CD4-positive, alpha-beta T cell treated with Interleukin-10 for 1 hour (primary cell): ENCODE data around the gene ZBTB6.

Experiments used
- DNase-seq: peaks from one replicate; pipeline ENCODE4 v3.0.0-alpha.2; 2020

The ZBTB6 gene, protein sequence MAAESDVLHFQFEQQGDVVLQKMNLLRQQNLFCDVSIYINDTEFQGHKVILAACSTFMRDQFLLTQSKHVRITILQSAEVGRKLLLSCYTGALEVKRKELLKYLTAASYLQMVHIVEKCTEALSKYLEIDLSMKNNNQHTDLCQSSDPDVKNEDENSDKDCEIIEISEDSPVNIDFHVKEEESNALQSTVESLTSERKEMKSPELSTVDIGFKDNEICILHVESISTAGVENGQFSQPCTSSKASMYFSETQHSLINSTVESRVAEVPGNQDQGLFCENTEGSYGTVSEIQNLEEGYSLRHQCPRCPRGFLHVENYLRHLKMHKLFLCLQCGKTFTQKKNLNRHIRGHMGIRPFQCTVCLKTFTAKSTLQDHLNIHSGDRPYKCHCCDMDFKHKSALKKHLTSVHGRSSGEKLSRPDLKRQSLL

DNA sequence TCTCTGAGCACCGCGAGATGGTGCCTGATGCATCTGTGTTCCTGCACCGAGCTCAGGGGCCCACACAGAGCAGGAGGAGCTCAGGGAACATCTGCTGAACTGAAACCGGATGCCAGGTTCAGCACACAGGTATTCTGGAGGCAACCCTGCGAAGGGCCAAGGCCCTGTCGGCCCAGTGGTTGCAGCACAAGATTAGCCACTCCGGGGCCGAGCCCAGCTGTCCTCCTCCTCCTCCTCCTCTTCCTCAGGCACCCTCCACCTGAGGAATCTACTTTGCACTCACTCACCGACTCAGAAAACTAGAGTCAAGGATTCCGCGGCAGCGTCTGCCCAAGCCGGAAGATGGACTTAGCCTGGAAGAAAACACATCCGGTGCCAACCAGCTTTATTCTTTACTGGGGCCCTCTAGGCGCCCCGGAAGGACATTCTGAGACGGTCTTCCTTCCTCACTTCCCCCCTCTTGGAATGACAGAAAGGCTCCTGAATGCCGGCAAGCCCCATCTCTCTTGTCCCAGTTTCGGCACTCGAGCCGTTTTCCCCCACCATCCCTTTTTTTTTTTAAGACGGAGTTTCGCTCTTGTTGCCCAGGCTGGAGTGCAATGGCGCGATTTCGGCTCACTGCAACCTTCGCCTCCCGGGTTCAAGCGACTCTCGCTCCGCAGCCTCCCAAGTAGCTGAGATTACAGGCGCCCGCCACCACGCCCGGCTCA is at the start of gene ZBTB6:
Gene ZBTB6 (minus strand): TSS at position 360 of the 710 bp plus-strand sequence. CDS start 1,251 bp downstream, outside the sequence.
- peak; percentile 78 for DNase-seq

DNA sequence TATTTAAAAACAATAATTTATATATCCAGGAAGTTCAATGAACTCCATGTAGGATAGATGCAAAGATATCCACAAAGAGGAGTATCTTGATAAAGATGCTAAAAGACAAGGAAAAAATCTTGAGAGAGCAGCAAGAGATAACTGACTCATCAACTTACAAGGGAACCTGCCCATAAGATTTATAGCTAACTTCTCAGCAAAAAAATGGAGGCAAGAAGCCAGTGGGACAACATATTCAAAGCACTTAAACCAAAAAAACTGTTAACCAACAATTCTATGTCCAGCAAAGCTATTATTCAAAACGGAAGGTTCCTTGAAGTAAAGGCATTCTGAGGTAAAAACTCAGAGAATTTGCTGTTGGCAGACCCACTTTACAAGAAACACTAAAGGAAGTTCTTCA is 48.0 kb upstream of the ZBTB6 start:
- no peak for DNase-seq

DNA sequence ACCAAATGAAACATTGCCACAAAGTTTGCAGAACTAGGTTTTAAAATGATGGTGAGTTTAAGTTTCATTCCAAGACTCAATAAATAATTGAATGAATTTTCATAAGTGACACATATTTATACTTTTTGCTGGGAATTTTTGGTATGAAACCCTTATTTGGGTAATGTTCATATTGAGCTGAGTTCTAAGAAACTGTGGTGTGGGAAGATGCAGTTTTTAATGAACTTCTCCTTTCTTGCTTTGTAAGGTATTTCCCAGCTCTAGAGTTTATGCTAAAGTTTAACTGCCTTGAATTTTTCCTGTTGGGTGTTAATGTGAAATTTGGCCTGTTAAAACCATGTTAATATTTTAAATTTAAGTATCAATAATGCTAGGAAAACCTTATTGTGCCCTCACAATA is 42.8 kb upstream of the ZBTB6 start:
- DNase-seq, result no peak

DNA sequence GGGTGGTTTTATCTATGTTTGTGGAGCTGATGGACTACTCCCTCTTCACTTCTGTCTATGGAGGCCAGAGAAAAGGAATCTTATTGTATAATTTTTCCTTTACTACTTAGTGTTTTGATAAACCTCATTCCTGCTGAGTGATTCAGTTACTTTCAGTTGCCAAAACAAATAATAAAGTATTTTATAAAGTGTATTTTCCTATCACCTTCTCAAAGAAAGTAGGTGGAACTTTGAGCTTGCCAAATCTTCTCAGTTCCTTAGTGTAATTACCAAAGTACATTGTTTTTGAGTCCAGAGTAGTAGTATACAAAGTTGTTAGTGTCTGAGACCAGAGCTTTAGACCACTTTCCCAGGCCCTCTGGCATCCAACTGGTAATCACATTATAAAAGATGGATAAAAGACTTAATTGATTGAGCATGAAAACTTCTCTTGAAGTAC is 41.1 kb upstream of the ZBTB6 start:
- no peak for DNase-seq

DNA sequence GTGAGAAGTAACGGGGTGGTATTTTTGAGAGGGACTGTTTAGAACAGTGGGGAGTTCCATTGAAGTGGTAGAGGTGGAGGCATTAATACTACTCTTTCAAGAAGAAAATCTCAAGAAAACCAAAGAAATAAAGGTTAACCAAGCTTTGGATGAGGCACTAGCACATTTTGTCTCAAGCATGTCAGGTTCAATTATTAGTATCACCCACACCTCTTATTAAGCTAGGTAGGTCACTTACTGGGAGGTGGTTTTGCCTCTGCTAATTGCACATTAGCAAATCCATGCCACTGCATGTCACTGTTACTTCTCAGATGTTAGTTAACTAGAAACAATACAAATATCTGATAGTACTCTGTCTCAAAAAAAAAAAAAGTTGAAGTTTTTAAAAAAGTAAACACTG is 37.9 kb upstream of the ZBTB6 start:
- DNase-seq, result no peak

DNA sequence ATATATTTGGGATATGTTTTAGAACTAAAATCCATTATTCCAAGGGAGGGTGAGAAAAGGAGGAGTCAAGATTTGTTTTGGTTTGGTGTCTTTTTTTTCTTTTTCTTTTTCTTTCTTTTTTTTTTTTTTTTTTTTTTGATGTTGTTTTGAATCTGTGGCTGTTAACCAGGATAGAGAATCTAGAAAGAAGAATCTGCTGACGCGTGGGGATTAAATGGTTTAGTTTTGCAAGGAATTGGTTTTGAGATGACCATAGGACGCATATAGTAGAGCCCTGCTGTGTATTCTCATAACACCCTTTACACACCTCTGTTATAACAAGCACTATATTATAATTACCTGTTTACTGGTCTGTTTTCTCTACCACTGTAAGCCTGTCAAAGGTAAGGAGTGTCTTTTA is 37.1 kb upstream of the ZBTB6 start:
- DNase-seq, result no peak

DNA sequence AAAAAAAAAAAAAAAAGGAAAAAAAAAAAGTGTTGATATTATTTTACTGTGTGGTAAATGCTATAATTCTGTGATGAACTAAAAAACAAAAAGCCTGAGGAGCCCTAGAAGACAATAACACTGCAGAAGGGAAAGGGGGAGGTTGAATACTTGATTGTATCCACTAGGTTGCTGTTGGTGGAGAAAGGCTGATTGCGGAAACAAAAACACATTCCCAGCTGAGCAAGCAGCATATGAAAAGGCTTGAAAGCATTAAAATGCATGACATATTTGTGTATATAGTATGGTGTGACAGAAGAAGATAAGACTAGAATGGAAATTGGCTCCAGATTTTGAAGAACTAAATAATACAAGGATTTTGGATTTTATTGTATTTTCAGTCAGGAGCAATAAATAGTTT is 36.6 kb upstream of the ZBTB6 start:
- DNase-seq, result no peak

DNA sequence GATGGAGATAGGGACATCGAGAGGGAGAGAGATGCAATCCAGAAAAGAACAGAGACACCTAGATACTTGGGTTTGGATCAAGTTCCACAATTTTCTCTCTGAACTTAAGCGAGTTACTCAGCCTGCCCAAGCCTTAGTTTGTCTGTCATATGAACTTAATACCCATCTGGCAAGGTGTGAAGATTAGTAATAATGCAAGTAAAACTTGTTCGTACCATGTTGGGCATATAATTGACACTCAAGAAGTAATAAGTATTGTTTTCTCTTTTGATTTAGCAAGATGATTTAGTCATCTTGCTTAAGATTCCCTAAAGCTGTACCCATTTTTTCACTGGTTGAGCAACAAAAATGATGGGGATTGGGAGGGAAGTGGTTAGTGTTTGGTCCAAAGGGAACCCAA is 35.2 kb upstream of the ZBTB6 start:
- no peak for DNase-seq

DNA sequence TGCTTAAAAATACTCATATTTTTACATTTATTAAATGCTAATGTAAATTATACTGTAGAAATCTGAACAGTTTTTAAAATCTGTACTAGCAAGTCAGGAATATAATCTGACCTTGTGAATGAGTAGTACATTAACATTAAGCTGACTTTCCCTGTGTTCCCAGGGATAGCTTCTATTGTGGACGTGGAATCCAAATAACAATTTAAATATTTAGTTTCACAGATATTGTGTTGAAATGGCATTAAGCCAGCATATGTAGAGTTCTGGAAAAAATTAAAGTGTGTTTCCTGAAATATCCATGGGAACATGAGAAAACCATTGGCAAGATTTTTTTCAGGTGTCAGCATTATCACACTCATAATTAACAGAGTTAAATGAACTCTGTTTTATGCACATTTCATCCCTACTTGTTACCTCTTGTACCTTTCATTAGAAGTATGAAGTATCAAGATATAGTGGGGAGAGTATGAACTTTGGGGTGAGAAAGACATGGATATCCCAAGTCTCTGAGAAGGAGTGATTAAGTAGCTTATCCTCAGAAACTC is 33.4 kb upstream of the ZBTB6 start:
- no peak for DNase-seq

DNA sequence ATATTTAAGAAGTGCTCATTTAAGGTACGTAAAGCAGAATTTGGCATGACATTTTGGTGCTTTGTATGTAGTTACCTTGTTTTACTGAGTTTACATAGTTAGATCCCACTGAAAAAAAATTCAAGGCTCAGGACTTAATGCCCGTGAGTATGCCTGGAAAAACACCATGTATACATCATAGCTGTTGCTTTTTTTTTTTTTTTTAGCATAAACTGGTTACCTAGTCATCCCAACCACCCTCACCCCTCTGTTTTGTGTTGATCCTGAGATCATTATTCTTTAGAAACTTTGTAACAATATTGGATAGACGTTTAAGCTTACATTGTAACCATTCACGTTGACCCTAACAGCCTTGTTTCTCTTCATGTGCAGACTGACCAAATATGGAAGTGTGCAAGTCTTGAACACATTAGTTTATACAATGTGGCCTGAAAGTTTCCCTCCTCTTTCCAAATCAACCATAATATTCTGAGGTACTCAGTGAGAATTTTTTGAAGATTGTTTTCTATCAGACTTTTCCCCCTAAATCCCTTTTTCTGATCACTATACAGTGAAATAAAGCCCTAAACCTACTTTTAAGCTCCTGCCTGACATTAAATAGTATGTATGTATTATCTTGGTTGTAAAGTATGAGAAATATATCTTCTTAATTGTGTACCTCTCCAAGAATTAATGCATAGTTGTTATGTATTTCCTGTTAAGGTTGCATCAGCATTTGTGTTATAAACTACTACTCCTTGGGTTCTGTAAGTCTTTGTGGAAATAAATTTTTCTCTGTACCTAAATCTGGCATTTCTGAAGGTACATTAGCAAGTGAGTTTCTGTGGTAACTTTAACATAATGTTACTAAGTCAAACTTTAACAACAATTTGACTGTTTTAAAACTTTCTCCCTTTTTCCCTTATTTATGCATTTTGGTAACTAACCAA is 32.1 kb upstream of the ZBTB6 start:
- DNase-seq, result no peak

DNA sequence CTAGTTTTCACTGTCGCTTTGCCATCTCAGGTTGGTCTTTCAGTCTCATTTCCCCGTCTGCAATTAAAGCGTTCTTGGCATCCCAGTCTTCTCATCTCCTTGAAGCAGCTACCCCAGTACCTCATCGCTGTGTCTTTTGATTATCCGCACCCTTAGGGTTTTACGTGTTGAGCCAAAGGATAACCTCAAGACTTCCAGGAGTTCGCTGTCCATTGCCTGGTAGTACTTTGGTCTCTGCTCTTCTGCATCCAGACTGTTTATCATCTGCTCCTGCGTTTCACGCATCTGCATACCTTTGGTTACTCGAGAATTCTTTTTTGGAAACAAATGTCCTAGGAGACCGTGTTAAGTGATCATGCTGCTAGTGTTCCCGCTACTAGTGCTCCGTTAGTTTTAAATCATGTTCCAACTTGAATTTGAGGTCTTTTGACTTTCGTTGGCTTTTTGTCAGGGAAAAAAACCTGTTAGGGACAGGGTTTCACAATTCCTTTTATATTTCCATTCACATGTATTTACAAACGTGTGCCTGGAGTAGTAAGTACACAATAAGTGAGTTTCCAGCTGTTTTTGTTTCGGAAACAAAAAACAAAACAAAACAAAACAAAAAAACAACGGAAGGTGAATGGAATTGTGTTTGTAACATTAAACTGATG is 28.6 kb upstream of the ZBTB6 start:
- DNase-seq, result no peak

DNA sequence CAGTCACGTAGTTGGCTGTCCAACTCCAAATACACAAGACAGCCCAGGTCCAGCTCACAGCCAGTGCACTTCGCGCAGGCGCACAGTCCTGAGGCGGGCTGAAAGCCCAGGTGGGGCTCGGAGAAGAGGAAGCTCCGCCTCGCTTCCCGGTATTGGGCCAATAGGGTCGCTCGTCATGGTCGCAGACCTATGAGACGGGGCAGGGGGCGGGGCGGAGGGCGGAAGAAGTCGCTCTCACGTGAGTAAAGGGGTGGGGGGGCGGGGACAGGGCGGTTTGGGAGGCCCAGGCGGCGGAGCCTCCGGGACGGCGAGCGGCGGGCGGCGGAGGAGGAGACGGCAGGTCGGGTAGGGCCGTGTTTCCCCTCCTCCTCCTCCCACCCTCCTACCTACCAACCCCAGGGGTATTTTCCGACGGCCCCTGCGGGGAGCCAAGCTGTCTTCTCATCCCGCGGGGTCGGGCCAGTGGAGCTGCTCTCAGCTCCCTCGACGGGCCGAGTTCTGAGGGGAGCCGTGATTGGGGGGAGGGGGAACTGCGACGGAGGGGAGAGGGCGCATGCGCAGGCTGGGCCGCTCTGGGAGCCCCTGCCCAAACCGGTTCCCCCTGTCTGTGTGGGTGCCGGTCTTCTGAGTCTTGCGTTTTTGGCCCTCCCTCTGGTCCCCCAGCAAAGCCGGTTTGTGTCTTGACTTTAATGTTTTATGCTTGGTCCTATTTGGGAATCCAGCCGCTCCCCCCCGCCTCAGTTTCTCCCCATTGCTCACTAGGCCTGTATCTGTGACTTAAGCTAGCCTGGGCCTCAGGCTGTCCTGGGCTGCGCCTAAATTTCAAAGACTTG is 27.8 kb upstream of the ZBTB6 start, which contains the start of gene RABGAP1:
Gene RABGAP1 (plus strand): TSS at position 272 of the 833 bp plus-strand sequence. CDS start 16,040 bp downstream, outside the sequence.
- peak; percentile 98 for DNase-seq

DNA sequence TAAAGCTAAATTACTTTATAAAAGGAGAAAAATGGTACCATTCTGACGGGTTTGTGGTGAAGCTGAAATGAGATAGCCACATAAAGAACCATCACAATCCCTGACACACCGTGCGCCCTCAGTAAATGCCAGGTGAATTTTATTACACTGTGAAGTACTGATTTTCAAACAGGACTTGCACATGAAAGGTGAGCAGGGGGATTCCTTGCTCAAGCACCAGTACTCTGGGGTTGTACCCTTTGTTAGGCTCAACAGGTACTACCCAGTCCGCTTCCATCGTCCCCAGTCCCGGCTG is 27.3 kb upstream of the ZBTB6 start:
- DNase-seq, result no peak

DNA sequence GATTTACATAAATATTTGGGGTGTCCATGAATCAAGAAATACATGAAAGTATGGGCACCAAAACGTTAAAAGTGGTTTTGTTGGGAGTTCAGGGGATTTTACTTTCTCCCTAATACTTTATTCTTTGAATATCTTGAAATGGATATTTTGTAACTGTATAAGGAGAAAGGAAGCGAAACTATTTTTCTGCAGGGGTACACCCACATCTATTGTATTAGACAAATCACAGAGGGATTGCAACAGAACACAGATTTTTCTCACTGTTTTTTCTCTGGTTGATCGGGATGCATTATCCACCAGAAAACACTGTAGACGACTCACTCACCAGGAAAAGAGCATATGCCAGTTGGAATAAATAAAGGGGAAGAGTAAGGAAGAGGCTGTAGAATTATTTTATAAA is 26.5 kb upstream of the ZBTB6 start:
- DNase-seq, result no peak

DNA sequence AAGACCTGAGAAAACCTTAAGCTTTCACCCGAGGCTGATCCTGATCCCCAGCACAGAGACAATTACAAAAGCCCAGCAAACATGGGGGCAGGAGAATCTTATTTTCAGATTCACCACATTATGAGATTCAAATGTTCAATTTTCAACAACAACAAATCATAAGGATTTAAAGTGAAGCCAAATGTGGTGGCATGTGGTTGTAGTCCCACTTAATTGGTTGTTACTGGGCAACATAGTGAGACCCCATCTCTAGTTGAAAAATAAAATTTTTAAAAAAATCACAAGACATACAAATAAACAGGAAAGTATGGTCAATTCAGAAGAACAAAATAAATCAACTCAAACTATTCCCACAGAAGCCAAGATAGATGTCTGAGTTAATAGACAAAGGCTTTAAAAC is 23.8 kb upstream of the ZBTB6 start:
- no peak for DNase-seq

DNA sequence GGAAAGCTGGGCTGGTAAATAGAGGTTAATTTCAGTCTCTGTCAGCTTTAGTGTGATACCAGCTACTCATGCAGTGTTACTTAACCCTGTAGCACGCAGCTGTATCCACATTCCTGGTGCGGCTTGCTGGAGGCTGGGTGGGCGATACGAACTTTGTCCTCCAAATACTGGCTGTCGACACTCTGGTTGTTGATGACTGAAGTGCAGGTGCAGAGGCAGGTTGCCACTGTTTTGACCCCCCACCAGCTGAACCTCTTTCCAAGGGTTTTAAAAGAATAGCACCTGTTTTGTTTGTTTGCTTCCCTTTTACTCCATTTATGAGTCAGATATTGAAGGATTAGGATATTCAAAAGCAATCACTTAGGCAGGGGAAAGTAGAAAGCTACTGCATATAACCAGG is 23.3 kb upstream of the ZBTB6 start:
- no peak for DNase-seq

DNA sequence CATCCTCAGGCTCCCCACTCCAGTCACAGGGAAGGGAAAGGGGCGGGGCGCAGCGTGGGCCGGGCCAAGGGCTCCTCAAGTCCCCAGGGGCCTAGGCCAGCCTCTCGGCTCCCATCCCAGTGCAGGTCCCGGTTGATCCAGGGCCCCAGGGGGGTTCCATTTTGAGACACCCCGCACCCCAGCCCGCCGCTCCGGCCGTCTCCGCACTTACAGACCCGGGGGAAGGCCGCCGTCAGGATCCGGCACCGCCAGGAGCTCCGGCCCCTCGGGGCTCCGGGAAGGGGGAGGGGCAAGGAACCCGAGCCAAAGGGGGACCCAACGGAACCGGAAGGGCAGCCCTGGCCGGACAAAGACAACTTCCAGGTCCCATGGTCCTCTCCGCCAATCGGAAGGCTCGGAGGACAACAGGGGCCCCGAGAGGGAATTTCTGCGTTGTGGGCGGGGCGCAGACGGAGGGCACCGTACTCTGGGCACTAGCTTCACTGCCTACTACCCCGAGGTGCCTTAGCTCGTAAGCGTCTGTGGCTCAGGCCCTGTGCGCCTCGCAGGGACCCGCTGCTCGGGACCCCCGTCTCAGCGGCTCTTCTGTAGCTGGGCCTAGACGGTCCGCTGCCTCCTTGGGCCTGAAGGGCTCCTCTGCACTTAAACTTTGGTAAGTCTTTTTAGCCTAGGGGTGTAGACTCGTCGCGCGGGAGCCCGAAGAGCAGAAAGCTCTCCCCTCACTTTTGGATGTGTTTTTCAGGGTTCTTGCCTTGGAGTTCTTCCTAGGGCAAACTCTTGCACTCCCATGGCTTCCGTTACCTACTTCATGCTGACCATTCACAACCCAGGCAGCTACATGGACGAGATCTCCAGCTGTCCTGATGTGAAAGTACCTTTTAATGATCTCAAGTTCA is 18.4 kb upstream of the ZBTB6 start, which contains the start of gene ZBTB26:
Gene ZBTB26 (minus strand): TSS at position 287 of the 896 bp plus-strand sequence. CDS start 11,578 bp downstream, outside the sequence.
- peak; percentile 93 for DNase-seq

DNA sequence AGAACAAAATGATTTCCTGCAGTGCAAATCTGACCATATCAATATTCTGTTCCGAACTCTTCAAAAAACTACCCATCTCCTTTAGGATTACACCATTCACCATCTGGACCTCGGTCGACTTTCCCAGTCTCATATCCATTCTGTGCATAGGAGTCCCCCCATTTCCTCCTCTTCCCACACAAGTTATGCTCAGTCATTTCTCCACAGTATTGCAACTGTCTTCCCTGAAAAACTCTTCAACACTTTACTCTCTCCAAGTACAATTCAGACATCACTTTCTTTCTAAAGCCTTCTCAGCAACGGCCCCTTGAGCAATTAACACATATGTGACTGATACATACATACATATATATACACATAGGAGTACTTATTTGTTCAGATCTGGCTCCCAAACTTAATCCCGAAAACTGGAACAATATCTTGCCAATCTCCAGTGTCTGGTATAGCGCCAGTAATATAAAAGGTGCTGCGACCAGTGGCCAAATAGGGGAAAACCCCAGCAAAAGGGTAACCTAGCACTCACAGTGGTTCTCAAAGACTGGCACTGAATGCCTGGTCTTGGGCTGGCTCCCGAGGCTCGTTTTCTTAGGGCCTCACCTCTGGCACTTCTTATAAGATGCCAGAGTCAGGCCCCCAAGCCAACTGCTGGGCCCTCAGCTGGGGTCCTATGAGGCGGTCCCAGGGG is 17.6 kb upstream of the ZBTB6 start:
- no peak for DNase-seq

DNA sequence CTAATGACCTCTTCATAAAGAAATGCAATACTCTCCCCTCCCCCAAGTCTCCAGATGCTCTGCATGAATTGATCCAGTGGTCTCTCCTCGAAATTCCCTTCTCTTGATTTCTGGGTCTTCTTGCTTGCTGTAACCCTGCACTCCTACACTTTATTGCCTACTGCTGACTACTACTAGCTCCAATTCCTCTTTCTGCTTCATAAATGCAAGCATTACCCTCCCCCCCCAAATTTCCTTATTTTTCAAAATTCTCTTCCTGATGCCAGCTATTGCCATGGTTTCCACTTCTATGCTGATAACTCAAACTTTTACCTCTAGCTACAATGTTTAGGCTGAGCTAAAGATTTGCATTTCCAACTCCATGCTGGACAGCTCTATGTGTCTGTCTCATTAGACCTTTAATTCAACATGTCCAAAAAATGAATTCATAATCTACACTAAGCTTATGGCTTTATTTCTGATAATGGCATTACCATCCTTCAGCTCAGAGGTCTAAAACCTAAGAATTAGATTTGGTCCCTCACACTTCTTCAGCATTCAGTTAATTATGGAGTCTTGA is 16.8 kb upstream of the ZBTB6 start:
- no peak for DNase-seq
